ACHN (cell line): ENCODE measurements around the gene PPP2R5D.
A peak's percentile ranks its signal among the peaks of the same experiment; 100 is the strongest.
"Not testable (repeated sequence)": the region's sequence is repeated elsewhere in the genome, so short reads cannot be mapped to it uniquely, and the experiment has no call there.

Experiments used
- DNase-seq: peaks from one replicate; pipeline ENCODE4 v3.0.0-alpha.2; 2015
- in situ Hi-C: cut with HindIII; loops from 2 replicates; pipeline ENCODE4 v1.10.0; 2017; ENCODE audit warnings: low sequenced_read_pairs, low pct_ligation_motif_present, low pct_unique_long_range_greater_than_20kb

PPP2R5D gene

GRCh38 chr6:43016943-43017334 lies 32.6 kb downstream of the PPP2R5D start:
- in situ Hi-C loops = no loop called here
- DNase-seq = no peak

- in situ Hi-C loops = no loop called here
- no peak for DNase-seq
Measured at GRCh38 chr6:43019152-43019551, 34.8 kb downstream of the PPP2R5D start.

- in situ Hi-C loops = no loop called here
- no peak for DNase-seq
Measured at GRCh38 chr6:43020052-43020705, 35.8 kb downstream of the PPP2R5D start.

- in situ Hi-C loops = no loop called here
- DNase-seq = no peak
Measured at GRCh38 chr6:43020847-43021246, 36.5 kb downstream of the PPP2R5D start.

GRCh38 chr6:43021270-43022047 lies 37.1 kb downstream of the PPP2R5D start, which contains the start of gene RRP36:
RRP36 (plus strand) TSS chr6:43021623; CDS start chr6:43021655, 32 bp downstream.
- in situ Hi-C loops = no loop called here

GRCh38 chr6:43024436-43024835 lies 40.1 kb downstream of the PPP2R5D start:
- in situ Hi-C loops = no loop called here

More at GRCh38 chr6:43021270-43022047, 37.1 kb downstream of the PPP2R5D start, which contains the start of gene RRP36:
- peak; percentile 72 for DNase-seq

GRCh38 chr6:43026365-43026764 lies 42.0 kb downstream of the PPP2R5D start:
- DNase-seq = no peak
- in situ Hi-C loops = no loop called here

More at GRCh38 chr6:43024436-43024835, 40.1 kb downstream of the PPP2R5D start:
- no peak for DNase-seq

- in situ Hi-C loops = no loop called here
- DNase-seq = no peak
Measured at GRCh38 chr6:43029120-43029519, 44.8 kb downstream of the PPP2R5D start.

GRCh38 chr6:43032326-43032725 lies 48.0 kb downstream of the PPP2R5D start:
- DNase-seq = no peak
- in situ Hi-C loops = no loop called here

GRCh38 chr6:43033496-43034189 lies 49.3 kb downstream of the PPP2R5D start:
- DNase-seq = no peak
- in situ Hi-C loops = no loop called here

GRCh38 chr6:43034190-43034525 lies 49.8 kb downstream of the PPP2R5D start:
- DNase-seq = no peak
- in situ Hi-C loops = no loop called here

- in situ Hi-C loops = no loop called here
- no peak for DNase-seq
Measured at GRCh38 chr6:43035495-43036194, 51.3 kb downstream of the PPP2R5D start.

- no peak for DNase-seq
- in situ Hi-C loops = no loop called here
Measured at GRCh38 chr6:43036712-43037111, 52.3 kb downstream of the PPP2R5D start.

GRCh38 chr6:43037197-43037596 lies 52.8 kb downstream of the PPP2R5D start:
- in situ Hi-C loops = no loop called here
- no peak for DNase-seq

GRCh38 chr6:43037706-43038105 lies 53.3 kb downstream of the PPP2R5D start:
- no peak for DNase-seq
- in situ Hi-C loops = no loop called here

GRCh38 chr6:43038727-43039126 lies 54.4 kb downstream of the PPP2R5D start:
- no peak for DNase-seq
- in situ Hi-C loops = no loop called here

GRCh38 chr6:43040542-43041257 lies 56.3 kb downstream of the PPP2R5D start:
- no peak for DNase-seq
- in situ Hi-C loops = no loop called here

- DNase-seq, in situ Hi-C loops: not testable (repeated sequence)
Measured at GRCh38 chr6:43041475-43041874, 57.1 kb downstream of the PPP2R5D start.
